NCI-H1694 treated with DMSO at 0.1 percent for 48 hours (cell line): ENCODE results near the gene ATP9B.

Source experiments
- DNase-seq: peaks from one replicate; lab custom pipeline; 2025; lab: John Stamatoyannopoulos, UW

The ATP9B gene

DNA sequence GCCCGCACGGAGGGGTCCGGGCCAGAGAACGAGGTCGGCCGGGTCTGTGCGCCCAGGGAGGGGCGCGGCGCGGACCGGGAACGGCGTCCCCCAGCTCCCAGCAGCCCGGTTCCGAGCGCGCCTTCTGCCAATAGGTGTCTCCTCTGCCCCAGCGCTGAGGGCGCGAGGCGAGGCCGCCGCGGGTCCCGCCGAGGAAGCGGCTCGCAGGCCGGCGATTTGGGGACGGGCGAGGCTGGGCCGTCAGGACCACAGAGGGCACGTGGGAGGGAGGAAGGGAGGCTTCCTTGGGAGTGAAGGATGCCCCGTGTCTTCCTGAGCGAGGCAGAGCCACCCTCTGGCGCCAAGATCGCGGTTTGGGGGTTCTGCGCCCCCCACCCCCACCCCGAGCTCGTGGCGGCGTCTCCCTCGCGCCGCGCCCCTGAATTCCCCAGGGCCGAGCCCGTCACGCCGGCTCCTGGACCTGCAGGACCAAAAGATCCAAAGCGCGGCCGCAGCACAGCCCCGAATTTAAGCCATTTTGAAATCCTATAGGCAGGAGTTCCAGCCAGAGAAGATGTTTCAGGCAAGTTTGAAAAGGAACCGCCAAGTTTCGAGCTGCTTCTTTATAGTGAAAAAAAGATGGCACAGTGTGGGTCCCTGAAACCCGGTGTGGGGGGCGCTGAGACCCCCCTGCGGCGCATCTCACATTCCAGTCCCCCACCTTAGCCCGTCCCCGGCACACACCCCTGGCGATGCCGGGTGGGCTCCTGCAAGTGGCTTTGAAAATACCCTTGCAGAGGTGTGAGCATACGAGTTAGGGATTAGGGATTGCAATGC, 327.4 kb downstream of the ATP9B start:
- no peak for DNase-seq

DNA sequence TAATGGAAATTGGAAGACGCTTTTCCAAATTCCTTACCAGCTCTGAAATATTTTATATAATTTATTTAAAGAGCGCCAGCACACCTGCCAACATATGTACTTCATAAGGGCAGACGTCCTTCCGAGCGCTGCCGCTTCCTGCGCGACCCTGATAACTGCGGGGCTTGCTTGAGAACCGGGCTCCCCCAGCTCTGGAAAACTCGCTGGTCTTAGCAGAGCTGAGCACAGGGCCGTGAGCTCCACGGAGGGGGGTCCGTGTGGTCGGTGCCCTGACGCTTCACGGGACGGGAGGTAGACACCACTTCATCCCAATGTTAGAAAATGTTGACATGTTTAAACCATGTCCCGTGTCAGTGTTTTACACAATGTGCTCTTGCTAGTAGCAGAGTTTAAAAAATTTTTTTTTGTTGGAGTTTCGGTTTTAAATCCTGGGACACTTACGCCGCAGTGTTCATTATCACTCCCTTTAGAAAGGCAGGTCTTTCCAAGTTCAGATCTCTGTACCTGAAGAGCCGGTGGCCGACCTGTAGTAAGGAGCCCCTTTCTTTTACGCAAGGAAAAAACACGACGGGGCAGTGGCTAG, 328.1 kb downstream of the ATP9B start:
- DNase-seq, result no peak

DNA sequence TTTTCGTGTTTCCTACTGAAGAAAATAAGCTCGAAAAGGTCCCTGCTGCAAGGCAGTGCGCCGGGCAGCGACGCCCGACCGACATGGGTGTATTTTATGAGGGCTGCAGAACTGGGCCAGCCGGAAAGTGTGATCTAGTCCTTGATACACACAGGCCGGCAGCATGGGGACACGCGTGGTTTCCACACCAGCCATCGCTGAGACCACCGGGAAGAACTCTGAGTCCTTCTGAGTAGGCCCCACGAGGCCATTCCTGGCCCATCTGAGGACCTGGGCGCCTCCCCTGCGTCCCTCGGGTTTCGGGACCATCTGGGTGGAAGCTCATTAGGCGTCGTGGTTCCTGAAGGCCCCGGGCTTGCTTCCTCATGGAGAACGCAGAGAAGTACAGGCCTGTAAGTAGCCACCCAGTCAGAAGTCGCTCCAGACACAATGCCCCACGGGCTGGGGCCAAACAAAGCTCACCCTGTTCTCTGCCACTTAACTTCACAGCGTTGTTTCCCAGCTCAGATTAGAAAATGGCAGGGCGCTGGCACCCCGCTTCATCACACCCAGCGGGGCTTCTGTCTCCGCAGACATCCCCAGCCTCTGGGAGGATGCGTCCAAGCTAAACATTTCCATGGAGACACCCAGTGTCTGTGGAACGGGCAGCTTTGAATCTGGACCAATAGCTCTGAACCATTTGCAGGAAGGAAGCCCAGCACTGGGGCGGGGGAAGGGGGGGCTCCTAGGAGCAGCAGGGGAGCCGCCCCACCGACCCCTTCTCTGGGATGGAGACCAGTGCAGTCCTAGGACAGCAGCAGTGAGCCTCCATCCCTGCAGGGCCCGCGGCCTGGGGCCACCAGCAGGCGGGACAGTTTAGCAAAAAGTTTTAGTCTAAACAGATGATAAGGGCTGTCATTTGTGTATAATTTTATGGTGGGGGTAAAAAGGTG, 328.9 kb downstream of the ATP9B start:
- no peak for DNase-seq

DNA sequence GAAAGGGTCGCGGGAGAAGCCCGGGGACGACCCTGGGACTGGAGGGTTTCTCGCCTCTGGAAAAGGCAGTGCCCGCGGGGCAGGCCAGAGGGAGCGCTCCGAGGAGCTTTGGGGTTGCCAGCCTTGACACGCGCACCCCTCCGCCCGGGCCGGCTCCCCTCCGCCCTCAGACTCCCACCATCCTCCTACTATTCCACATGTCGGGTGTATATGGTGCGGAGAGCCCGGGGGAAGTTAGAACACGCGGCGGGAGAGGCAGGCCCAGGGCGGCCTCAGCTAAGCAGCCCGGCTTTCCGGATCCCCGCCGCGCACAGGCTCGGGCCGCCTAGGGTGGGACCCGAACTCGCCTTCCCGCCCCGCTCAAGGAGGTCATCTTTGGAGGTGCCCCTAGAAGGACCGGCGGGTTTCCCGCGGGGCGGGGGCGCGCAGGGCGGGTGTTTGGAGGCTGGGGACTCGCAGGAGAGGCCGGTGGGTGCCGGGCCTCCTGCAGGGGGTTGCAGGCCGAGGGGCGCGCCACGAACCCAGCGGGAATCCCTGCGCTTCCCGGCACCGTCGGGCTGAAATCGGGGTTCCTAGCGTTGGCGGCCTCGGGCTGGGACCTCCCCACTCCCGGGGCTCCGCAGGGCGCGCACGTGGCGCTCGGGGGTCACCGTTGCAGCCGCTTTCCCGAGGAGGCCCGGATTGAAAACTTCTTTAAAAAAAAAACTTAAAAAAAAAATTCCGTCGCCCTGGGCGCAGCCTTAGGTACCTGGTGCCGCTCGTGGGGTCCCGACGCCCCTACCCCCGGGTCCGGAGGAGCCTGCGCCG, 330.3 kb downstream of the ATP9B start:
- DNase-seq, result no peak

DNA sequence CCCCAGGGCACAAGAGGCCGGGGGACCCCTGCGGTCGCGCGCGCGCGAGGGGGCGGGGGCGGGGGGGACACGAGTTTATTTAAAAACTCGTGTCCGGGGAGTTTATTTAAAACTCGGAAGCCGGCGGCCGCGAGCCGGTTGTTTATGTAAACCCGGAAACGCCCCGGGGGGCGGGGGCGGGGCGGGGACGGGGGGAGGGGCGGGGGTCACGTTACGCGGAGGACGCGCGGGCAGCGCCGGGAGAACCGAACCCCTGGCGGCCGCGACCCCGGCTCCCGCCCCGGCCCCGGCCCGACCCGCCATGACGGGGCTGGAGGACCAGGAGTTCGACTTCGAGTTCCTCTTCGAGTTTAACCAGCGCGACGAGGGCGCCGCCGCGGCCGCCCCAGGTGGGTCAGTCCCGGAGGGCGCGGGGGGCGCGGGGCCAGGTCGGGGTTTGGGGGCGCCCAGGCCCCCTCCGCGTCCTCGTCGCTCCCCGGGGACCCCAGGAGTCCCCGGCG, 330.9 kb downstream of the ATP9B start:
- no peak for DNase-seq

DNA sequence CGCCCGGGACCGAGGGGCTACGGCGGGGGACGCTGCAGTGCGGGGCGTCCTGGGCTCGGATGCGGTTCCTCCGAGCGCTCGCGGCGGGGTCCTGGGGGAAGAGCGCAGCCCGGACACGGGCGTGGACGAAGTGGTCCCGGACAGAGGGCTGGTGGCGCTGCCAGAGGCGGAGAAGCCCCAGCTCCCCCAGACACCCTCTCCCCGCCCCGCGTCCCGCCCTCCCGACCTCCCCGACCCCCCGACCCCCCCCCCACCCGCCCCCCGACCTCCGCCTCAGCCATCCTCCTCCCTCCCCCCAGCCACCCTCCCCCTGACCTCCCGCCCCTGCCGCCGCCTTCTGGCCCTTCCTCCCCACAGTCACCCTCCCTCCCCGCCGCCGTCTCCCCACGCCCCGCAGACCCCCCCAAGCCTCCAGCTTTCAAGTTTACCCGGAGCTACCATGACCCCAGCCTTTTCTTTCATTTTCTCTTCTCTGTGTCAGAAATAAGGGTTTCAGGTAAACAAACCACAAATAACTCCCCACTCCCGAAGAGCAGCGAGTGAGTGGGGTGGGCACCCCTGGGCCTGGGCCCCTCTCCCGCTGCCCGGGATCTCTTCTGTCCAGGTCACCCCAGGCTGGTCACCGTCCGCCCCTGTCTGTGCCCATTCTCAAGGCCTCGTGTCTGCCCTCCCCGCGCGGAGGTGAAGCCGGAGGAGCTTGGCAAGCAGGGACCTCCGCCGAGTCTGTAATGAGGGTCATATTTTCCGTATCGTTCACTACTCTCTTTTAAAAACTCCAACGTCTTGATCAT, 331.6 kb downstream of the ATP9B start:
- DNase-seq, result no peak

DNA sequence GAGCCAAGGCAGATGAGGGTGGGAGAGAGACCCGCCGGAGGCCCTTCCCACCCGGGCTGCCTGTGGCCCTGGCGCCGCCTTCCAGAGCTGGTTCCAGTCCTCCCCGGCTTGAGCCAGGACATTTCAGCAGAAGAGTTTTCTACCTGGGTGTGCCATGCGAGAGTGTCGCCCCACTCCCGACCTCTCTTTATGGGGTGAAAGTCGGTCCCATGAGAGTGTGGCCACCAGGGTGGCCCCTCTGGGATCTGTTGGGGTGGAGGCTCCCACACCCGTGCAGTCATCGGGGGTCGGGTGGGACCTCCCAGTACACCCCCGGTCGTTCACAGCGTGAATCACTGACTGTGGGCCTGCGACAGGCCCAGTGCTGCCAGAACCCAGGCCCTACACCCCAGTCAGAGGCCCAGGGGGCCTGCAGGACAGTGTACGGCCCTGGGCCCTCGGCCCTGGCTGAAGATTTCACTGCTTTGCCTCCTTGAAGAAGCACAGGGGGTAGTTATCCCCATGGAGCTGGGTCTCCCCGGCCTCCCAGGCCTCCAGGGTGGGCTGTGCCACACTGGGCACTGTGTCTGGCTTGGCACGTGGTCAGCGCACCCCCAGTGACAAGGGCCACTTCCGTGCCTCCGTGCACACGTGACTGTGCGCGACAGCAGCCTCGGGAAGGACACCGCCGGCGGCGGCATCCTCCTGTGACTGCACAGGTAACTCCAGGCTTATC, 332.5 kb downstream of the ATP9B start:
- no peak for DNase-seq

DNA sequence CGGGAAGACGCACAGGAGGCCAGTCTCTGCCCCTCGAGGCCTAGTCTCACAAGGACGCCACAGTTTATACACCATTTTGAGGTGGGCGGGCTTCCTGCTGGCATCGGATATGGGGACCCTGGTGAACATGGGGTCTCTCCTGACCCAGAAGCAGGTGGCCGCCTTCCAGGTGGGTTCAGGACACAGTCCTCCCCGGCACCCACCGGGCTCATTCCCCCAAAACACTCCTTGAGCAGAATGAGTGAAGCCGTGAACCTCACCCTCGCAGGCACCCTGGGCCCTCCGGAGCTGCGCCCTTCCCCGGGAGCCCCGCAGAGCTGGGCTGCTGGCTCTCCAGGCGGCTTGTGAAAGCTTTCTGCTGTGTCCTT, 333.0 kb downstream of the ATP9B start:
- no peak for DNase-seq

DNA sequence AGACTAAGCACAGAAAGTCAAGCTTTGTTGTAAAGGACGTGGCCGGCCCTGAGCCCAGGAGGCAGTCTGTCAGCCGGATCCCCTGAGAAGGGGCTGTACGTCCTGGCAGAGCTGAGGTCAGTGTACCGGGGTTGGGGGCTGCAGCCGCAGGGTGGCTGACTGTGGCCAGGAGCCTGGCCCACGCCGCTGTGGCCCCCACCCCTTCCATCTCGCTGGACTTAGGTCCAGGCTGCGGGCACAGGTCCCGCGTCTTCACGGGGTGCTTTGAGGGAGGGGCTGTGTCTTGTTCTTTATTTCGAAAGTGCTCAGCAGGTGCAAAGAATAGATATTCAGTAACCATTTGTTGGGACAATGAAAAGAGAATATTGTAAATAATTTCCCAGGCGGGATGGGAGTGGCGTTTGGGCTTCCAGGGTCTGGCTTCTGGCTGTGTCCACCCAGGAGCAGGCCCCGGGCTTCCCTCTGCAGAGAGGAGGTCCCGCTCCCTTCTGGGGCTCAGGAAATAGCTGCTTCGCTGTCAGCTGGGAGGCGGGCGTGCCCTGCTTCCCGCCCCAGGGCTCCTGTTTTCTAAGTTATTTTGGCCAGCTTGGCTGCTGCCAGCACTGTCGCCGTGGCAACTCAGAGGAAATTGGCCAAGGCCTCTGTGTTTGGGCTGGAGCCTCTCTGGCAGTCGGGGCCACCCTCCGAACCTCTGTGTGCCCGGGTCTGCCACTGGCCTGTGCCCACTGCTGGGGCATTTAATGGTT, 334.0 kb downstream of the ATP9B start:
- no peak for DNase-seq

DNA sequence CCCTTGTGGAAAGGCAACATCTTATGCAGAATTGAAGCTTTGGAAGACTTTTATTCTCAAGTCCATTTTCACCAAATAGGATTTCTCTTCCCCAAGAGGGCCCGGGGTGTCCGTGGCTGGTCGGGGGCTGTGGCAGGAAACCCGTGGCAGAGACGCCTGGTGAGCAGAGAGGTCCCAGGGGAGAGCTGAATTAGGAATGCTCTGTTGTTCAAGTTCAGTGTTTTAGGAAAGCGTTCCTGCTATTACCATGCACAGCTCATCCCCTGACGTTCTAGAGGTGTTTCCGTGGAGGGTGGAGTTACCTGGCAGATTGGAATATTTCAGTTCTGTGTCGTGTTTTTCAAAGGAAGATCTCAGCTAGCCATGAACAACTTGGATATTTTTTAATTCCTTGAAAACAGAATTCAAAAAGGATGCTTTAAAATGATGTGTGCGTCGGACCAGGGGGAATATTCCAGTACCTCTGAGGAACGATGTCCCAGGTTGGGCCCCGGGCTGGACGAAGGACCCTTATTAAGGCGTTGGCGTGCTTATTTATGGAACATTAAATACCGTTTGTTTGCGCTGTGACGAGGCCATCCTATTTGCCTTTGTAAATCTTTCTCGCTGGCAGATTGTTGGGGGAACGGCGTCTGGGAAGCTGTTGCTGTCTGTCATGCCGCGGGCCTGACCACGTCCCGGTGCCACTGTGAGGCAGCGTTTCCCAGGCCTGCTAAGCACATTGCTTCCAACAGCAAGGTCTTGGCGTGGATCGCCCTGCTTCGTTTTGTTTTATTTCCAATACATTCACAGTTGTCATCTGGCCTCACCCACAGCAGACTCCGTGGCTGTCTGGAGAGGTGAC, 334.8 kb downstream of the ATP9B start:
- no peak for DNase-seq

DNA sequence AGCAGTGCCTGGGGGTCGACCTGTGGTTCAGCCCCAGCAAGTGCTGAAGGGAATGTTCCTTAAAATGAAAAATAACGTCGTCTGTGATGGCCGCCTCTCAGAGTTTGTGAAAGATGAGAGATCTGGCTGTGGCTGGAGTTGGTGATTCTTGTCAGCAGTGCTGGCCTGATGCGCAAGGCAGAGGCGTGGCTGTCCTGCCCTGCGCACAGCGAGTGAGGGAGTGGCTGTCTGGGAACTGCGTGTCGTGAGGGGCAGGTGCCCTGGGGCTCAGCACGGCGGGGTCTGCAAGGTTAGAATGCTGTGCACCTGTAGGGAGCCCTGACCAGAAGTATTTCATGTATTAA, 335.3 kb downstream of the ATP9B start:
- no peak for DNase-seq

DNA sequence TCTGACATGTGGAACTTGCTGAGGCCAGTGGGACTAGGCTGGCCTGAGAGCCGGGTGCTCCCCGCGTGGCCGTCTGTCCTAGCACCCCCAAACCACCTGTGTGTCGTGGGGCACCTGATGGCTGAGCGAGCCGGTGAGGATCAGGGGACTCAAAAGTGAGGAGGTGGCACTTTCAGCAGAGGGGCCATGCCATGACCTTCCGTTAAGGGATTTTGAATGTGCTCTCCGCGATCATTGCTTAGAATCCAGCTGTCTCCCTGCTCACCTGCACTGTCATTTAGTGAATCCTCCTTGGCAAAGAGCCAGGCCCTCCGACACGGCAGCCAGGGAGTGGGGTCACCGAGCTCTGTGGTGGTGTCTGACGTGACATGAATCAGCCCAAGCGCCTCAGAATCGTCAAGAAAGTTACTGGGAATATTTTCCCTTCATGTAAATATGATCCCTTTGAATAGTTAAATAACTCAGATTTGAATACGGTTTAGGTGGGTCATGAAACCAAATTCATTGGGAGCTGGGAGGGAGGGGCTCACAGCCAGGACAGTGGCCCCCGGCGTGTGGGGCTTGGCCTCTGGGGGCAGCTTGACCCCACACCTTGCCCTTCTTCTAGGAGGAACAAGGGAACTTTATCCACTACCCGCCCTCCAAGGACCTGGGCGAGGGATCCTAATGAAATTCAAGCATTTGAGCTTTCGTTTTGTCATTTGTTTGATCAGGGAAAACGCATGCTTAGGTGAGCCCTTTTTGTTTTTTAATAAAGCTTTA, 336.0 kb downstream of the ATP9B start:
- no peak for DNase-seq

DNA sequence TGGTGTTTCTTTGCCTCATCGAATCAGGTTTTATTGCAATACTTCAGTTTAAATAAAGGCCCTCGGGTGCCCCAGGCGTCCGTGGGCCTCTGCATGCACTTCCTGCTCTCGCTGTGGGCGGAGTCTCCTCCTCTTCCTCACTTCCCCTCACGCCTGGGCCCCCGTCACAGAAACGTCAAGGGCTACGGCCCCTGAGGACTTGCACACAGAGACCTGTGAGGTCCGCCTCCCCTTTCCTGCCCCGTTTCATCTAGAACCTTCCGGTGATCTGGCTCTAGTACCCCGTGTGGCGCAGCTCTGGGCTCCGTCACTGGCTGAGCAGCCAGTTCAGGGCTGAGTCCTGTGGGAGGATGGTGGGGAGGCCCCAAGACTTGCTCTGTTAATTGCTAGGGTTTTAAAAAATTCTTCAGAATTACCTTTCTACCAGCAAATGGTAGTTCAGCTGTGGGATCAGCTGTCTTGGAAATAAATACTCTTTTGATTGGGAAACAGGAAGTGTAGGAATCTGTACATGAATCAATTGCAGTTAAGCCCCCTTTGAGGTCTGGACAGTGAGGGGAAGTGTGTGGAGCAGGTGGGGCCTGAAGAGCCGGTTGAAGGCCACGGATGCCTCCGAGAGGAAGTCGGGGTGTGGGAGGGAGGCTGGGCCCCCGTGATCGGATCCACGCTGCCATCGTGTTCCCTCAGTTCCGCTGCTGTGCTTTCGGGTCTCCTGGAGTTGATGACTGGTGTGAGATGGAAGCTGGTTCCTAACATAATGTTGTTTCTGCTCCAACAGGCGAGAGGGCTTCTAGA, 336.8 kb downstream of the ATP9B start:
- DNase-seq, result no peak

DNA sequence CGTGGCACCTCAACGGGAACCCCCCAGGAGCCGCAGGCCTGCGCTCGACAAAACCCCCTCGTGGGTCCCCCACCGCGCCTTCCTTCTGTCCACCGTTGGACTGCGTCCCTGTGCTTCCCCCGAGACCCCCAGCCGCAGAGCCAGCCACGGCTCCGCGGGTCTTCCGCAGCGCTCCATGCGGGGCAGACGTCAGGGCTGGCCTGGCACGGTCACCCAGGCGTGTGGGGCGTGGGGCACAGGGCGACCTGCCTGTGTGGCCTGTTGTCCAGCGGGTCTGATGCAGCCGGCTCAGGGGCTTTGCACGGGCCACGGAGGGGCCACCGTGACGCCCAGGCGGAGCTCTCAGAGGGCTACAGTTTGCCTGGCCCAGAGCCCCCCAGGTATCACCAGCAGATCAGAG, 337.5 kb downstream of the ATP9B start:
- no peak for DNase-seq

DNA sequence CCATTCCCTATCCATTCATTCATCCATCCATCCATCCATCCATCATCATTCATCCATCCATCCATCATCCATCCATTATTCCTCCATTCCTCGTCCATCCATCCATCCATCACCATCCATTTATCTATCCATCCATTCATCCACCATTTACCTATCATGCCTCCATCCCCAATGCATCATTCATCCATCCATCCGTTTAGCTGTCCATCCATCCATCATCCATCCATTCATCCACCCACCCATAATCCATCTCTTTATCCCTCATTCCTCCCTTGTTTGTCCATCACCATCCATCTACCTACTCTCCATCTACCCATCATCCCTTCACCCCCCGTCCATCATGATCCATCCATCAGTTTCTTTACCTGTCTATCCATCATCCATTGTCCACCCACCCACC, 340.1 kb downstream of the ATP9B start:
- DNase-seq, result no peak

DNA sequence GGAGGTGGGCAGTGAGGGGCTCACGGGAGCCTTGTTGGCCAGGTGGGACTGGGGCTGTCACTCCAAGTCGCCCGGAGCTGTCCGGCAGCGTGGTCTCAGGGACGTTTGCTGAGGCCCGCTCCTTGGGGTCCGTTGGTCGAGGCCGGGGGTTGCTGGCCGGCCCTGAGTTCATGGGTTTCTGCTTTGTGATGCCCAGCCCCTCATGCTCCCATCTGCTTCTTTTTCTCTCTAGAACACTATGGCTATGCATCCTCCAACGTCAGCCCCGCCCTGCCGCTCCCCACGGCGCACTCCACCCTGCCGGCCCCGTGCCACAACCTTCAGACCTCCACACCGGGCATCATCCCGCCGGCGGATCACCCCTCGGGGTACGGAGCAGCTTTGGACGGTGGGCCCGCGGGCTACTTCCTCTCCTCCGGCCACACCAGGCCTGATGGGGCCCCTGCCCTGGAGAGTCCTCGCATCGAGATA, 341.0 kb downstream of the ATP9B start:
- DNase-seq, result no peak
